ENCODE measurements around the gene TMEM272.

DNA sequence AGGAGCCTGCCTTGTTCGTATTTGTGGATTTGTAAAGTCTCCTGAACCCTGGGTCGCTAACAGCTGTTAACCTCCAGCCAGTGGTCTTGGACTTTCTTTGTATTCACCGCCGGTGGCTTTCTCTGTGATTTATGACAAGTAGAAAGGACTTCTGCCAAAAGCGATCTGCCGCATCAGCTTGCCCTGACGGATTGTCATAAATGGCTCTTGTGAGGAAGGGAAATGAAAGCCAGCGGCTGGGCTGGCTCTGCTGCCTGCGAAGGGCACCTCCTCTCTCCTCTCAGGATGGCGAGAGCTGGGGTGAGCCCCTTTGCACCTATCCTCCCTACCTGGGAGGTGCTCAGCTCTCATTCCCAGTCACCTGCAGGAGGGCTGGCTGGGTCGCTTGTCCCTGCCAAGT lies 66.6 kb downstream of the TMEM272 start:
- TF ChIP-seq CTCF (IDR thresholded peaks at IDR 0.05) (no peak), POLR2A (IDR thresholded peaks at IDR 0.05) (no peak)
